ENCODE results near the gene PPEF2.
"Not testable (repeated sequence)": the region's sequence is repeated elsewhere in the genome, so short reads cannot be mapped to it uniquely, and the experiment has no call there.

The PPEF2 gene, protein sequence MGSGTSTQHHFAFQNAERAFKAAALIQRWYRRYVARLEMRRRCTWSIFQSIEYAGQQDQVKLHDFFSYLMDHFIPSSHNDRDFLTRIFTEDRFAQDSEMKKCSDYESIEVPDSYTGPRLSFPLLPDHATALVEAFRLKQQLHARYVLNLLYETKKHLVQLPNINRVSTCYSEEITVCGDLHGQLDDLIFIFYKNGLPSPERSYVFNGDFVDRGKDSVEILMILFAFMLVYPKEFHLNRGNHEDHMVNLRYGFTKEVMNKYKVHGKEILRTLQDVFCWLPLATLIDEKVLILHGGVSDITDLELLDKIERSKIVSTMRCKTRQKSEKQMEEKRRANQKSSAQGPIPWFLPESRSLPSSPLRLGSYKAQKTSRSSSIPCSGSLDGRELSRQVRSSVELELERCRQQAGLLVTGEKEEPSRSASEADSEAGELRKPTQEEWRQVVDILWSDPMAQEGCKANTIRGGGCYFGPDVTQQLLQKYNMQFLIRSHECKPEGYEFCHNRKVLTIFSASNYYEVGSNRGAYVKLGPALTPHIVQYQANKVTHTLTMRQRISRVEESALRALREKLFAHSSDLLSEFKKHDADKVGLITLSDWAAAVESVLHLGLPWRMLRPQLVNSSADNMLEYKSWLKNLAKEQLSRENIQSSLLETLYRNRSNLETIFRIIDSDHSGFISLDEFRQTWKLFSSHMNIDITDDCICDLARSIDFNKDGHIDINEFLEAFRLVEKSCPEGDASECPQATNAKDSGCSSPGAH

DNA sequence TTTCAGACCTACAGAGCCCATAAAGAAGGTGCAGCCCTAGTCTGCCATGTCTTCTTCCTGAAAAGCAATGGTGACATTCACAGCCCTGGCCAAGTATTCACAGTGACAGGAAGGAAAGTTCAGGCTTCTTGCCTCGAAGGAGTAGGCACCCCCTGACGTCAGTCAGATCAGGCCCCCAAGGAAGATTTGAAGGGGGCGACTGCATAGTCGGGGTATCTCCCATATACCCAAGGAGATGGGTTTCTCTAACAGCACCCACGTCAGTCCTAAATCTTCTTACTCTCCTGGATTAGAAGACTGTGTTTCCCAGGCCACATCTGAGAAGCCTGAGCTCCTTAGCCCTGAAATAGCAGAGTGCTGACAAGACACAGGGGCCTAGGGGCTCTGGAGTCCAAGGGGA lies at the start of gene PPEF2:
Gene PPEF2 (minus strand): TSS at position 101 of the 400 bp plus-strand sequence. CDS start 6,127 bp downstream, outside the sequence.
- no peak for DNase-seq

DNA sequence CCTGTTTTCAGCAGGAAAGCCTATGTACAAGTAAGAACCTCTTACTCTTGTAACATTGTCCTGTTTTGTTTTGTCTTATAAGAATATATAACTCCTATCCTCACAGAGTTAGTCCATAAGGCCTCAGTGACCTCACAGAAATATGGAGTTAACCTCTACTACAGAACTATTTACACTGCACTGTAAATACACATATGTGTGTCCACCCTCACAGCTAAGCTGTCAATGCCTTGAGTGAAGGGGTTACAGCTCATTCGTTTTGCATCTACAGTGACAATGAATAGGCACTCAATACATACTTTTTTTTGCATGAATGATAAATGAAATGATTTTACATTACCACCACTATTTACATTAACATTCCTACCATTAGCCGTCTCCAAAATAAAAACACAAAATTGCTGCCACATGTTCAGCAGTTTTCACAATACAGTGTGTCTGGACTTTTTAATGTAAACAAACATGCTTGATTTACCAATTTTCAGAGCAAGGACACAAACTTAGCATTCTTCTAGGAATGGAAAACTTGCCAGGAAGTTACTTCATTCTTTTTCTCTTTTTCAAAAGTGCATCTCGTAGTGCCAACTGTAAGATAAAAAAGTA lies 48.1 kb upstream of the PPEF2 start:
- no peak for DNase-seq

DNA sequence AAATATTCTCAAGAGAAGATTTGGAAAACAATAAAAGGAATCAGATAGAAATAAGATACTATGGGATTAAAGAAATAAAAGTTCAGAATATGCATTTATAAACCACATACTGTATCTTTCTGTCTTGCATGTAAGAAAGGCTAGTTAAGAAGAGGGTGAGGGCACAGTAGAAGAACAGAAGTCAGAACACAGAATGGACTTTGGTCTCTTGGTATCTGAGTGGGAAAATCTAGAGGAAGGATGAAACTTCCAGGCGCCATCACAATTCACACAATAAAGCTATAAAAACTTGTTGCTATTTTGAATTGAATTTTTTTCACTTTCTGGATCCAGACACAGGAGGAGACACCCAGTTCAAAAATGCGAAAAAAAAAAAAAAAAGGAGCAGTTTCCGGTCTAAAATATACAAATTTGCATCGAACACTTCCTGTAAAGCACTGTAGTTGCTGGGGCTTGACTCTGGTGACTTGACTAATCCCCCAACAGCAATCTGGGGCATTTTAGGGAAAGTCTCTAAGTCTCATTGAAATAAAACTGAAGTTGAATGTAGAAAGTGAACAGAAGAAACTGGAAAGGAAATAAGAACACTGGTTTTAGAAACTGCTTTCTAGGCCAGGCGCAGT lies 46.7 kb upstream of the PPEF2 start:
- no peak for DNase-seq

DNA sequence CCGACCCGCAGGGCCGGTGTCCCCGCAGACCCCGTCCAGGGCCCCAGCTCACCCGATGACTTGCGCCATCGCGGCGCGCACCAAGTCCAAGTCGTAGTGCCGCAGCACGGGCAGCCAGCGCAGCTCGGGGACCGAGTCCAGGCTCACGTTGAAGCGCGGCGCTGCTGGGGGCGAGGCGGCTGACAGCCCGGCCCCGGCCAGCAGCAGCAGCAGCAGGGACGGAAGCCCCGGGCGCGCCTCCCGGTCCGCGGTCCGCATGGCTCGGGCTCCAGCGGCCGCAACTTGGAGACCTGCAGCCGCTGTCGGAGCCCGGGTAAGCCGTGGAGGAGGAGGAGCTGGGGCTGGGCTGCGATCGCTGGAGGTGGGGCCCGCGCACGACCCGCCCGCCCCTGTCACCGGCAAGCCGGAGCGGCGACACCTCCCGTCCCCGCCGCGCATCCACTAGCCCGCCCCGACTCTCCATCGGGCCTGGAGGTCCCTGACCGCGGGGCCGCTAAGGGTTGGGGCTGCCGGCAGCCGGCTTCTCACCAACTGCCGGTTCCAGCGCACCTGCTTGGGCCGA lies 38.5 kb upstream of the PPEF2 start, which contains the start of gene NAAA:
Gene NAAA (minus strand): TSS at position 322 of the 562 bp plus-strand sequence. CDS start 64 bp downstream, at position 258.
- DNase-seq = peak; percentile 82 to 88

DNA sequence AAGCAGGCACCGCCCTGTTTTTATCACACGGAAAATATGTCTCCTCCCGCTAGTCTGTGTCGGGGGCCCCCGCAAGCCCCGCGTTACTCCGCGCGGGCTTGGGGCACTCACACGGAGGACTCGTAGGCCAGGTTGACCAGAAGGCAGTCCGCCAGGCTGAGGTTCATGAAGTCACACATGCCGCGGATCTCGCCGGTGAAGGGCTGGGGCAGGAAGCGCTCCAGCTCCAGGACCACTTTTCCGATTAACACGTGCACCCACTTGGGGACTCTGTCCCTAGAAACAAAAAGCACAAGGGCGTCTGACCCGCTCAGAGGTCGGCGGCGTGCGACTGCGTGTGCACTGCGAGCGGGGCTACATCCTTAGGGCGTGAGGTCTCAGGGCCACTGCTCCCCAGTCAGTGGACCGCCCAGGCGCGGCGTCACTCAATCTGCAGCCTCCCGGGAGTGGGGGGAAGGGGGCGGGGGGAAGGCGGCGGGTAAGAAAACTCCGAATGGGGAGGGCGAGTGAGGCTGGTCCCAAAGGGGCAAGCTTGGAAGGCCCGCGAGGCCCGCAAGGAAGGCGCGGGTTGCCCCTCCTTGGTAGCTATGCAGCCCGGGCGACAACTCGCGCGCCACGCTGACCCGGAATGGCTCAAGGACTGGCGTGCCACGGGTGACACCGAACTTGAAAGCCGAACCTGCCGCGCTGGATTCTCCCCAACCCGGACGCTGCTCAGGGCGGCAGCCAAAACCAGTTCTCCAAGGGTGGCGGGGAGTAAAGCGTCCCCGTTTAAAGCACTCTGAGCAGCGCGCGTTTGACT lies 37.8 kb upstream of the PPEF2 start:
- DNase-seq = peak; percentile 84 to 85

DNA sequence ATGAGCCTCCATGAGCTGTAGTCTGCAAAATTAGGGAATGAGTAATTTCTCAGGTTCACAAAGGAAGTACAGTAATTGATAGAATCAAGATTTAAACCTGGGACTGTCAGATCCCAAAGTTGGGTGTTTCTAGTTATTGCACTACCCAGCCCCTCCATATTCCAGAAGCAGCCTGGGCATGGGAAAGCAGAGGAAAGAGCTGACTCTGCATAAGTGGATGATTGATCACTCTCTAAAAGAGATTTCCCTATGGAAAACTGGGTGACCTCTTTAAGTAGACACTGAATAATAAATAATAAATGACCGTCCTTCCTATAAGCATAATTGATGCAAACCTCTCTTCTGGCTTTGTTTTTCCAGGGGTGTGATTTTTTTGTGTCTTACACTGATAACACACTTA lies 33.4 kb upstream of the PPEF2 start:
- no peak for DNase-seq

DNA sequence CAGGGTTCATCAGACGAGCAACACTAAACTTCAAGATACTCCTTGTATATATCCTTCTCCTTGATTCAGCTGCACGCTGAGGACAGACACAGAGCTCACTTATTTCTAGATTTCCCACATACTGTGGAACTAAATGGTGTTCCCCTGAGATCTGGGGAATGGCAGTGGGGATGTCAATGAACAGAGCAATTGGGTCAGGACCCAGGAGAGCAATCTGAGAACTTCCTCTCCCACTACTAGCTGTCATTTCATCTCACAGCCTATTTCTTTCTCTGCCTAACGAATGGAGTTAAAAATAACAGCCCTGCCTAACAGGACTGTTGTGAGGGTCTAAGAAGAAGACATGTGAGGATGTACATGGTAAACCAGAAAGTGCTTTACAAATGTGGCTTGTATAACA lies 27.9 kb upstream of the PPEF2 start:
- no peak for DNase-seq

DNA sequence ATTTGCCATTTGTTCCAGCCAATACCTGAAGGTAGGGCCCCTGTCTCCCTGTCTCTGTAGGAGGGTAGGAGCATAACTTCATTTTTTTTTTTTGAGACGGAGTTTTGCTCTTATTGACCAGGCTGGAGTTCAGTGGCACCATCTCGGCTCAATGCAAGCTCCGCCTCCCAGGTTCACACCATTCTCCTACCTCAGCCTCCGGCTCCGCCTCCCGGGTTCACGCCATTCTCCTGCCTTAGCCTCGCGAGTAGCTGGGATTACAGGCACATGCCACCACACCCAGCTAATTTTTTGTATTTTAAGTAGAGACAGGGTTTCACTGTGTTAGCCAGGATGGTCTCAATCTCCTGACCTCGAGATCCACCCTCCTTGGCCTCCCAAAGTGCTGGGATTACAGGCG lies 22.7 kb upstream of the PPEF2 start:
- not testable (repeated sequence) for DNase-seq

DNA sequence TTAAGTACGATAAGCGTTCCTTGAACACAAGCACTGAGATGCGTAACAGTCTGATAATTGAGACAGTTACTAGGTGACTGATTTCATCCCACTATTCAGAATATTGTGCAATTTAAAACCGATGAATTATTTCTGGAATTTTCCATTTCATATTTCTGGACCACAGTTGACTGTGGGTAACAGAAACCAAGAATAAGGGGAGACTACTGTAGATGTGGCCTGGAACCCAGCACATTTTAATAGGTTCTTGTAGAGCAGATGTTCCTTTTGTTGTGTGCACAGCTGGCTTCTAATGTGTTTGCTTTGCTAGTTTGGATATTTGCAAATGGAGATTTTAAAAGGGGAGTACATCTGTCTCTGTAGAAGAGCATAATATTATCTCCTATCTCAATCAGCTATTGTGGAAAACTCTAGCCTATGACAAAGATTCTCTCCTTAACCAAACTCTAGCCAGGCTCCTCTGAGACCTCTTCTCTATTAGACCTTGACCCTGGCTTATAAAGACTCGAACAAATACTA lies 22.1 kb upstream of the PPEF2 start:
- DNase-seq = no peak

DNA sequence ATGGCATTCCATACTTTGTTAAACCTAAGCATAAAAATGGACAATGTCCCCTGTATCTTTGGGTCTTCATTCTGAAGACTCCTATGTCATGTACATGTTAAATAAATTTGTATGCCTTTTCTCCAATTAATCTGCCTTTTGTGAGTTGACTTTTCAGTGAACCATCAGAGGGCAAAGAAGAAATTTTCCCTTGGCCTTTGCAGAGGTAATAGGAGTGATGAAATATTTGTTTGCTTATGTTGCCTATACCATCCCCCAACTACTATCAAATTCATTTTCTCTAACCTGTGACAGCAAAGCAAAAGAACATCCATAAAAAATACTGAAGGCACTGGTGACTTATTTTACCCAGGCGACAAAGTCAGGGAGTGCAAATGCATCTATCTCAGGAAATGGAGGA lies 20.3 kb upstream of the PPEF2 start:
- no peak for DNase-seq

DNA sequence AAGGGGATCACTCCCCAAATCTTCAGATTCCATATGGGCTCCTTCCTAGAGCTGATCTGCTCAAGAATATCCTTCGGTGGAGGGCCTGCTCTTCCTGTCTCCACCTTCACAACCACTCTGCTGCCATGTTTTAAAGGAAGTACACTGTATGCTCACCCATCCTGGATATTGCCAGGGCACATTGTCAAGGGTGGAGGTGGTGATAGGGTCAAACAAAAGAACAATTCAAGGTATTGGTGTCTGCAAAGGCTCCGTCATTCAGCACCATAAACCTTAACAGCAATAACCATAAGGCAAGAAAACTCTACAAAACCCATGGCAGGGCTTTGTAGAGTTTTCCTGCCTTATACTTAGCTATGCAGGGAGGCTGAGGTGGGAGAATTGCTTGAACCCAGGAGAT lies 19.7 kb upstream of the PPEF2 start:
- DNase-seq = no peak

DNA sequence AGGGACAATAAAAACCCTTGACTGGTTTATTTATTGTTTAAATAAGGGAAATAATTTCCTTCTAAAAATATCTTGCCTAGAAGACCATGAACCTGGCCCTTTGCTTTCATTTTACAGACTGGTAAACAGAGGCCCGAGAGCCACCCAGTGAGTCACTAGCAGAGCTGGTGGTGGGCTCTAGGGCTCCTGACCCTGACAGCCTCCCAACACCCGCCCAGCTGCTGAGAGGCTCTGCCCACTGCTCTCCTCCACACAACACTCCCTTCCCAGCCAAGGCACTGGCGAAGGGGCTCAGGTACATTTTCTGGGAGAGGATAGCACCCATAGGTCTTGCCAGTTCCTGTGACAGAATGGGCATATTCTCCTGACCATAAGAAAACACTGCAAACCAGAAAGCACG lies 18.1 kb upstream of the PPEF2 start:
- no peak for DNase-seq

DNA sequence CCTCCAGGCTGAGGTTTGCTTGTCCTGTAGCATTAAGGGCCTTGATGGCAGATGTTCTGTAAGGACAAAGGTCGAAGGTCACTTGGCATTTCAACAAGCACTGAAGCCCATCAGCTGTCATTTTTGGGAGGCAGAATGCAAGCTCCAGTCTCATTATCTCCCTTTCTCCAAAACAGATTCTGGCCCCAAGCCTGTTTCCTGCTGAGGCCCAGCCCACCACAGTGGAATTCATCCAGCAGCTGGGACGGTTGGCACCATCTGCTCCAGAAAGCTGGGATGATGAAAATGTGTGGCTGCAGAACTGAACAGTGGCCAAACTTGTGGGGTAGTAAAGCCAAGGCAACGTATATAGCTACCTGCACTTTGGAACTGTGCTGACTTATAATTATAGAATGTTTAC lies 17.7 kb upstream of the PPEF2 start:
- DNase-seq = no peak

DNA sequence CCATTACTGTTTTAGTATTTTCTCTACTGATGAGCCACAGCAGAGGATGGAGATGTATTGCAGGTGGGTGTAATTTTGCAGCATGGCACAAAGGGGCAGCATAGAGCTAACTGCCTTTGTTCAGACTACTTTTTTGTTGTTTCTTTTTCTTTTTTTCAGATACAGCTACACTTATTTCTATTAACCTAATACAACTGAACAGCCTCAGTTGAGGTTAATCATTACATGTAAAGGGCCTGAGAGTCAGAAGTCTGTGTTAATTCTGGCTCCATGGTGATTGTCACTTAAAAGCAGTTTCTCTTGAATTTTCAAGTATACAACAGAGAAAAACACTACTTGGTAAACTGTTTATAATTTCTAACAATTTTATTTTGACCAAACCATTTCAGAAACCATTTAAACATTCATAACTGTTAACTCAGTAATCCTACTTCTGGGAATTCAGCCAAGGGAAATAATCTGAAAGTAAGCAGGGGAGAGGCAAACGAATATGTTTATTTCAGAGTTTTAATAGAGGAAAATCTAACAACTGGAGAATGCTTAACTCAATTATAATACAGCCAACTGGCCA lies 13.9 kb upstream of the PPEF2 start:
- DNase-seq = peak in 1 of 2 experiments; percentile 21

DNA sequence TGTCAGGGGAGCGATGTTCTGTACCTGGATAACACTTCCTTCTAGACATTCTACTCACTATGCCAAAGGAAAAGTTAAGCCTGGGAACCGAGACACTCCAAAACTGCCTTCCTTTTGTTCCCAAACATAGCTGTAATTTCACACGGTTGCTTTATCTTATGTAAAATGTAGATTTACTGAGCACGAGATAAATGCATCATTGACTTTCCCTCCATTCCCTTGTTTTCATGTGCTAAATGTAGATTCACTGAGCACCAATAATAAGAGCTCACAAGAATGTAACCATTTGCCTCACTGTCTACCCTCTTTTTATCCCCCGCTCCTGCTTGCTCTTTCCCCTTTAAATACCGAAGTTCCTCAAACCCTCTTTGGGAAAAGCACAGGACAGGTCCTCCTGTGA lies 10.7 kb upstream of the PPEF2 start:
- DNase-seq = no peak

DNA sequence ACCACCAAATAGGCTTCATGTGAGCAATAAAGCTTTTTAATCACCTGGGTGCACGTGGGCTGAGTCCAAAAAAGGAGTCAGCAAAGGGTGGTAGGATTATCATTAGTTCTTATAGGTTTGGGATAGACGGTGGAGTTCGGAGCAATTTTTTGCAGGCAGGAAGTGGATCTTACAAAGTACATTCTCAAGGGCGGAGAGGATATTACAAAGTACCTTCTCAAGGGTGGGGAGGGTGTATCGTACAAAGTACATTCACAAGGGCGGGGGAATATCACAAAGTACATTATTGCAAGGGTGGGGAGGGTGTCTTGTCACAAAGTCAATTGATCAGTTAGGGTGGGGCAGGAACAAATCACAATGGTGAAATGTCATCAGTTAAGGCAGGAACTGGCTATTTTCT lies 8.6 kb upstream of the PPEF2 start:
- not testable (repeated sequence) for DNase-seq

DNA sequence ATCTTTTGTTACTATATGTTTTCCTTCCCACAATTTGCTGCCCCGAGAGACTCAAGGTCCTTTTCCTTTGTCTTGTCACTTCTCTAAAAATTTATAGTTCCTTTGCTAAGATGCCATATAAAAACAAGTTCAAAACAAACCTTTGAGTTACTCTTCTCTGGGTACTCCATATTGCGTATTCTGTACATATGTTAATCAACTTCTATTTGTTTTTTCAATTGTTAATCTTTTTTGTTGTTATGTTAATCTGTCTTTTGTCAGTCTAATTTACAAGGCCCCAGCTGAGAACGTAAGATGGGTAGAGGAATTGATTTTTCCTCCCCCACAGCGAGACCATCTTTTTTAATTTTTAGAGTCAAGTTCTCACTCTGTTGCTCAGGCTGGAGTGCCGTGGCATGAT lies 7.2 kb upstream of the PPEF2 start:
- DNase-seq = no peak

DNA sequence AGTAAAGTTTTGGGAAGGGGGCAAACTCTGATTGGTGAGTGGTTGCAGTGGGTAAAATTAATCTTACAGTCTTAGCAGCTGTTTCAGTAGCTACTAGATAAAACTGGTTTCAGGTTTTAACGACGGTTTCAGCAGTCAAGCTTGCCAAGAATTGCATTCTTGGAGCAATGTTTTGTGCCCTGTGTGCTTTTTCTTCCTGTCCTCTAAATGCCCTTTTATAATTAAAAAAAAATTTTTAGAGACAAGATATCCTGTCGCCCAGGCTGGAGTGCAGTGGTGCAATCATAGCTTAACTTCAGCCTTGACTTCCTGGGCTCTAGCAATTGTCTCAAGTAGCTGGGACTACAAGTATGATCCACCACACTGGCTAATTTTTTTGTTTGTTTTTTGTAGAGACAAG lies 6.3 kb upstream of the PPEF2 start:
- DNase-seq = no peak

DNA sequence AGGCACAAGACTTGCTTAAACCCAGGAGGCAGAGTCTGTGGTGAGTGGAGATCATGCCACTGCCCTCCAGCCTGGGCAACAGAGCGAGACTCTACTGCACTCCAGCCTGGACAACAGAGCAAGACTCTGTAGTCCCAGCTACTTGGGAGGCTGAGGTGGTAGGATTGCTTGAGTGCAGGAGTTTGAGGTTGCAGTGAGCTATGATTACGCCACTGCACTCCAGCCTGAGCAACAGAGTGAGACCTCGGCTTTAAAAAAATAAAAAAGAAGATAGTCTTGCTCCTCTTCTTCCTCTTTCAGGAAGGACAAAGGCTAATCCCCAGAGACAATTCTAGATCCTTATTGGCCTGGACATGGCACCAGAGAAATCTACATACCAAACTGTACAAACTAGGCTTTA lies 5.7 kb upstream of the PPEF2 start:
- DNase-seq = no peak

DNA sequence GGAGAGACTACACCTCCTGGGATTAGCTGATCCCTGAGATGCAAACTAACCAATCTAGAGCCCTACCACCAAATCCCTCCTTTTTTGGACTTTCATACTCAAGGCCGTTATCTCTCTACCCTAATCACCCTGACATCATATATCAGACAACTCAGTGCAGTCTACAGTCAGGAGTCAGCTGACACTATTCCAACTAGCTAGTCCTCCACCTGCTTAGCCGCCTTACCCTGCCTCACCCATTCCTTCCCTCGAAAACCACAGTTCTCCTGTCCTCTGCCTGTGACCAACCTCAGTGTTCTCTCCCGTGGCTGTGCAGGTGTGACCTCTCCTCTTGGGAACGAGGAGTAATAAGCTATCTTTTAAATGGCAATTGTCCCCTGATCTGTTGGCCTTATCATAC lies 1.8 kb upstream of the PPEF2 start:
- DNase-seq = no peak

DNA sequence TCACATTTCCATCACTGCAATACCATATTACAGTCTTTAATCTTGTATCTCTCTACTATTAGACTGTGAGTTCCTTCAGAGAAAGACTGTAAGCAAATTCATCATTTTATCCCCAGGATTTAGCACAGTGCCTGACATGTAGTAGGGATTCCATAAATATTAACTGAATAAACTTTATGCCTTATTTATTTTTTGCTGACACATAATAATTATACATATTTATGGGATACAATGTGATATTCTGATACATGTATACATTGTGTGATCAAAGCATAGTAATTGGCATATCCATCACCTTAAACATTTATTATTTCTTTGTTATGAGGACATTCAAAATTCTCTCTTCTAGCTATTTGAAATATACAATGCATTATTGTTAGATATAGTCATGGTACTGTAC lies 3.7 kb downstream of the PPEF2 start:
- no peak for DNase-seq
